H9 (cell line): Measurements from ENCODE around the gene C17orf107. TPM values are rescaled to one million over a fixed set of nuclear protein-coding genes. Genes with fewer than 3 reads are reported as not detected.

Experiments
- DNase-seq: peaks from one replicate; pipeline ENCODE4 v3.0.0-alpha.2; 2017
- H2AFZ ChIP-seq: one replicate; pipeline ENCODE4 v1.6.1; 2013; ENCODE audit warnings: mild to moderate bottlenecking, low read length, control low read depth, moderate library complexity
- H2AK5ac ChIP-seq: 2 replicates; pipeline ENCODE4 v1.6.1; 2013; ENCODE audit warnings: low read length, control low read depth, mixed read lengths; ENCODE audit not compliant: insufficient read length
- H2BK120ac ChIP-seq: one replicate; pipeline ENCODE4 v1.6.1; 2013; ENCODE audit warnings: low read depth, mild to moderate bottlenecking, low read length, control low read depth, inconsistent platforms; ENCODE audit not compliant: poor library complexity, severe bottlenecking
- H2BK12ac ChIP-seq: 2 replicates; pipeline ENCODE4 v1.6.1; 2013; ENCODE audit warnings: low read length, control low read depth, mixed read lengths, low read depth; ENCODE audit not compliant: insufficient read length
- H2BK15ac ChIP-seq: 2 replicates; pipeline ENCODE4 v1.6.1; 2013; ENCODE audit warnings: low read depth, low read length, control low read depth
- H2BK20ac ChIP-seq: one replicate; pipeline ENCODE4 v1.6.1; 2013; ENCODE audit warnings: low read depth, mild to moderate bottlenecking, low read length, control low read depth, inconsistent platforms; ENCODE audit not compliant: poor library complexity, severe bottlenecking
- H2BK5ac ChIP-seq: 2 replicates; pipeline ENCODE4 v1.6.1; 2013; ENCODE audit warnings: low read length, control low read depth, mixed read lengths; ENCODE audit not compliant: insufficient read length
- H3K14ac ChIP-seq: 2 replicates; pipeline ENCODE4 v1.6.1; 2013; ENCODE audit warnings: low read length, control low read depth; ENCODE audit not compliant: insufficient read depth
- H3K18ac ChIP-seq: 2 replicates; pipeline ENCODE4 v1.6.1; 2013; ENCODE audit warnings: low read depth, mild to moderate bottlenecking, mixed read lengths, low read length, control low read depth; ENCODE audit not compliant: insufficient read length
- H3K23ac ChIP-seq: 2 replicates; pipeline ENCODE4 v1.6.1; 2013; ENCODE audit warnings: low read length, control low read depth, mixed read lengths, low read depth; ENCODE audit not compliant: insufficient read length
- H3K23me2 ChIP-seq: 2 replicates; pipeline ENCODE4 v1.6.1; 2013; ENCODE audit warnings: low read depth, mild to moderate bottlenecking, mixed read lengths, low read length, control low read depth; ENCODE audit not compliant: insufficient read length, poor library complexity, severe bottlenecking
- H3K27ac ChIP-seq: 2 replicates; pipeline ENCODE4 v1.5.1; 2013; ENCODE audit warnings: low read length, control low read depth, mixed read lengths, low read depth; ENCODE audit not compliant: insufficient read length
- H3K27me3 ChIP-seq: 2 replicates; pipeline ENCODE4 v1.6.1; 2013; ENCODE audit warnings: low read length, control low read depth, inconsistent platforms; ENCODE audit not compliant: insufficient read depth
- H3K4ac ChIP-seq: 2 replicates; pipeline ENCODE4 v1.6.1; 2013; ENCODE audit warnings: low read depth, mild to moderate bottlenecking, control low read depth, inconsistent platforms, low read length, moderate library complexity
- H3K4me1 ChIP-seq: 2 replicates; pipeline ENCODE4 v1.6.1; 2013; ENCODE audit warnings: low read length, control low read depth, inconsistent platforms; ENCODE audit not compliant: insufficient read depth
- H3K4me2 ChIP-seq: 2 replicates; pipeline ENCODE4 v1.6.1; 2013; ENCODE audit warnings: low read length, control low read depth, mixed read lengths; ENCODE audit not compliant: insufficient read length, insufficient read depth
- H3K56ac ChIP-seq: 2 replicates; pipeline ENCODE4 v1.6.1; 2013; ENCODE audit warnings: low read depth, mild to moderate bottlenecking, mixed read lengths, low read length, control low read depth; ENCODE audit not compliant: insufficient read length
- H3K79me1 ChIP-seq: 2 replicates; pipeline ENCODE4 v1.6.1; 2013; ENCODE audit warnings: low read depth, mild to moderate bottlenecking, moderate library complexity, low read length, control low read depth, inconsistent platforms; ENCODE audit not compliant: insufficient read depth, poor library complexity, severe bottlenecking
- H3K79me2 ChIP-seq: 2 replicates; pipeline ENCODE4 v1.6.1; 2013; ENCODE audit warnings: low read length, control low read depth, inconsistent platforms; ENCODE audit not compliant: insufficient read depth
- H3K9ac ChIP-seq: 2 replicates; pipeline ENCODE4 v1.6.1; 2013; ENCODE audit warnings: low read length, control low read depth, mixed read lengths; ENCODE audit not compliant: insufficient read length; ENCODE audit errors: extremely low read depth
- H3K9me3 ChIP-seq: one replicate; pipeline ENCODE4 v1.6.1; 2013; ENCODE audit warnings: low read depth, low read length, inconsistent platforms; ENCODE audit not compliant: control insufficient read depth
- H3T11ph ChIP-seq: one replicate; pipeline ENCODE4 v1.6.1; 2013; ENCODE audit warnings: mild to moderate bottlenecking, low read length, control low read depth, inconsistent platforms
- H4K20me1 ChIP-seq: one replicate; pipeline ENCODE4 v1.6.1; 2013; ENCODE audit not compliant: control insufficient read depth, insufficient read length, insufficient read depth
- H4K5ac ChIP-seq: 2 replicates; pipeline ENCODE4 v1.6.1; 2013; ENCODE audit warnings: low read depth, mild to moderate bottlenecking, mixed read lengths, low read length, control low read depth; ENCODE audit not compliant: insufficient read length
- H4K8ac ChIP-seq: replicated peaks from 2 replicates; pipeline ENCODE4 v1.6.1; 2013; ENCODE audit warnings: low read length, control low read depth, mixed read lengths, low read depth; ENCODE audit not compliant: insufficient read length
- H4K91ac ChIP-seq: 2 replicates; pipeline ENCODE4 v1.6.1; 2013; ENCODE audit warnings: low read depth, mild to moderate bottlenecking, moderate library complexity, mixed read lengths, low read length, control low read depth; ENCODE audit not compliant: insufficient read length
- H3K27ac Mint-ChIP-seq, 3 experiments: 2 replicates in 2 of 3; 3 replicates in 1 of 3; pipeline ENCODE4 v1.8.0; 2020 to 2021; ENCODE audit warnings: mixed read lengths in 3 of 3, mild to moderate bottlenecking in 1 of 3, moderate library complexity in 1 of 3
- H3K27me3 Mint-ChIP-seq: 2 replicates; pipeline ENCODE4 v1.8.0; 2021; ENCODE audit warnings: low read depth, mild to moderate bottlenecking, moderate library complexity, mixed read lengths
- H3K36me3 Mint-ChIP-seq, 3 experiments: 2 replicates in 2 of 3; 3 replicates in 1 of 3; pipeline ENCODE4 v1.8.0; 2020 to 2021; ENCODE audit warnings: low read depth in 3 of 3, mixed read lengths in 3 of 3; ENCODE audit not compliant: insufficient read depth in 1 of 3
- H3K4me1 Mint-ChIP-seq, 2 experiments: 2 replicates each; pipeline ENCODE4 v1.8.0; 2020; ENCODE audit warnings: mixed read lengths in 2 of 2
- H3K4me3 Mint-ChIP-seq, 2 experiments: 2 replicates in 1 of 2; 3 replicates in 1 of 2; pipeline ENCODE4 v1.8.0; 2020 to 2021; ENCODE audit warnings: mild to moderate bottlenecking in 2 of 2, mixed read lengths in 2 of 2, moderate library complexity in 1 of 2
- H3K9me3 Mint-ChIP-seq, 2 experiments: 2 replicates in 1 of 2; 3 replicates in 1 of 2; pipeline ENCODE4 v1.8.0; 2020; ENCODE audit warnings: mild to moderate bottlenecking in 2 of 2, mixed read lengths in 2 of 2, moderate library complexity in 1 of 2
- WGBS: extraction: QIAGEN DNeasy Blood & Tissue Kit; methylation state at CpG from one replicate; pipeline ENCODE4 v1.1.7; 2013; ENCODE audit warnings: missing lambda C conversion rate, low lambda C conversion rate, mixed read lengths; ENCODE audit not compliant: insufficient read length; ENCODE audit errors: extremely low coverage; 5-methylcytosine and 5-hydroxymethylcytosine counted together
- total RNA-seq: library from RNA; stranded (reverse); gene quantifications from 2 replicates; pipeline ENCODE4 v1.2.1, GENCODE V29; 2021
- TF ChIP-seq, protein P1 (sequence below): fragments of 200-600 bp; sonication (generic); conservative IDR thresholded peaks from 3 replicates; pipeline ENCODE4 v1.8.0; 2021; ENCODE audit warnings: antibody characterized with exemption, mild to moderate bottlenecking

C17orf107 gene
- total RNA-seq, 1 experiment from 2014 or later = 4.4 TPM

DNA sequence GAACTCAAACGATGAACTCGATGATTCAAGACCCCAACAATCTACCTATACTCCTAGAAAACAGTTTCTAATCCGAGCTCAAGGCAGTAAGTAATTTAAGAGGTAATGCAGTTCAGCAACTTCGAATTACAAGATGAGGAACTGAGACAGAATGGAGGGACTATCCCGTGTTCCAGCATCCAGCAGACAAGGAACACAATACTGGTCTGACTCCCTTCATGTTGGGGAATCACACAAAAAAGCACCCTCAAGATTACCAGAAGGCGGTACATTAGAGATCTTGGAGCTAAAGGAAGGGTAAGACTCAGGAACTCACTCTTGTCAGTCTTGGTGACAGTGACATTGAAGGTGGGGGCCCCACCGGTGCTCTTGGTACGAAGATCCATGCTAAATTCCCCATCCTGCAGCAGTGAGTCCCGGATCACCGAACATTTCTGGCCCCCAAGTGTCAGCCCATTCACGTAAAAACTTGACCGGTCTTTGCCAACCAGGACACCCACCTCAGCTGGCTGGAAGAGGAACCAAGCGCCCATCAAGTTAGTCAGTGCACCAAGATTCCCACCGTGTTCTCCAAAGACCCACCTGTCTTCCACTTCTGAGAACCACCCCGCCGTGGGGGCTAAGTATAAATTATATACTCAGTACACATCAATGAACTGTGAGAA is 47.1 kb downstream of the C17orf107 start:
- Mint-ChIP-seq H3K27ac (peak overlapping the region; percentile 78 to 93 (median 92)), H3K27me3 (peaks cover 6% of the 10 kb centered on the region), H3K9me3 (peaks cover 0 to 2% of the 10 kb centered on the region in 2 experiments; a peak in 2 of 5 replicates), H3K36me3 (peaks cover 32 to 60% (median 51%) of the 10 kb centered on the region in 3 experiments), H3K4me3 (peak overlapping the region; percentile 95 to 100), H3K4me1 (peaks cover 35 to 38% of the 10 kb centered on the region in 2 experiments)
- Histone ChIP-seq H4K5ac (no peak overlapping the region), H3K4me1 (peaks cover 4% of the 10 kb centered on the region; the same call in 1 of the 2 replicates), H3K9ac (peak overlapping the region; percentile 53), H2BK120ac (no peak overlapping the region), H4K91ac (no peak overlapping the region), H3K14ac (no peak overlapping the region), H2AK5ac (no peak overlapping the region), H3K79me2 (peaks cover 13% of the 10 kb centered on the region; the same call in 1 of the 2 replicates), H2BK12ac (no peak overlapping the region), H4K8ac (no peak overlapping the region), H2BK20ac (no peak overlapping the region), H4K20me1 (no peaks in the 10 kb centered on the region), H3K18ac (peak overlapping the region; percentile 30), H3K23ac (no peak overlapping the region), H2BK5ac (no peak overlapping the region), H3K27ac (peak overlapping the region; percentile 17), H3K4ac (no peak overlapping the region; the same call in 1 of the 2 replicates), H3K79me1 (peaks cover 4% of the 10 kb centered on the region), H3K23me2 (peaks cover 23% of the 10 kb centered on the region), H2BK15ac (no peak overlapping the region), H3K27me3 (no peaks in the 10 kb centered on the region), H3K4me2 (peak overlapping the region; percentile 72), H3K56ac (no peak overlapping the region), H3T11ph (no peak overlapping the region), H3K9me3 (no peaks in the 10 kb centered on the region), H2AFZ (no peak overlapping the region)
- DNase-seq = no peak
- TF ChIP-seq, protein P1, sequence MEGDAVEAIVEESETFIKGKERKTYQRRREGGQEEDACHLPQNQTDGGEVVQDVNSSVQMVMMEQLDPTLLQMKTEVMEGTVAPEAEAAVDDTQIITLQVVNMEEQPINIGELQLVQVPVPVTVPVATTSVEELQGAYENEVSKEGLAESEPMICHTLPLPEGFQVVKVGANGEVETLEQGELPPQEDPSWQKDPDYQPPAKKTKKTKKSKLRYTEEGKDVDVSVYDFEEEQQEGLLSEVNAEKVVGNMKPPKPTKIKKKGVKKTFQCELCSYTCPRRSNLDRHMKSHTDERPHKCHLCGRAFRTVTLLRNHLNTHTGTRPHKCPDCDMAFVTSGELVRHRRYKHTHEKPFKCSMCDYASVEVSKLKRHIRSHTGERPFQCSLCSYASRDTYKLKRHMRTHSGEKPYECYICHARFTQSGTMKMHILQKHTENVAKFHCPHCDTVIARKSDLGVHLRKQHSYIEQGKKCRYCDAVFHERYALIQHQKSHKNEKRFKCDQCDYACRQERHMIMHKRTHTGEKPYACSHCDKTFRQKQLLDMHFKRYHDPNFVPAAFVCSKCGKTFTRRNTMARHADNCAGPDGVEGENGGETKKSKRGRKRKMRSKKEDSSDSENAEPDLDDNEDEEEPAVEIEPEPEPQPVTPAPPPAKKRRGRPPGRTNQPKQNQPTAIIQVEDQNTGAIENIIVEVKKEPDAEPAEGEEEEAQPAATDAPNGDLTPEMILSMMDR = no peak
- no CpG with 5 or more reads among the region's 16 CpGs for WGBS
